22Rv1 (cell line): ENCODE data around the gene COPE.

ENCODE experiments used
- CTCF ChIP-seq: fragments of 450-650 bp; IDR thresholded peaks from 2 replicates; pipeline ENCODE4 v1.5.1; 2017; ENCODE audit warnings: mild to moderate bottlenecking
- ZFX ChIP-seq: fragments of 450-650 bp; IDR thresholded peaks from 2 replicates; pipeline ENCODE4 v1.6.1; 2017; ENCODE audit warnings: antibody characterized with exemption, borderline replicate concordance

- TF ChIP-seq CTCF (no peak), ZFX (no peak)
These were observed 29.8 kb upstream of the COPE start for GRCh38 chr19:18948976-18949356.
